Tibial nerve (tissue), 3 donors: ENCODE measurements around the gene UBAP1L.

ENCODE experiments used
- CTCF ChIP-seq, 5 experiments: fragments of 200-600 bp in 3 of 5; fragments of 450-650 bp in 2 of 5; sonication (generic) in 3 of 5; IDR thresholded peaks; one replicate each; pipeline ENCODE4 v1.5.1; 2016 to 2019; ENCODE audit warnings: antibody characterized with exemption in 5 of 5, mild to moderate bottlenecking in 3 of 5, moderate library complexity in 2 of 5
- POLR2A ChIP-seq, 2 donors: fragments of 450-650 bp; IDR thresholded peaks; one replicate each; pipeline ENCODE4 v1.6.1; 2017; ENCODE audit warnings: antibody characterized with exemption in 2 of 2, mild to moderate bottlenecking in 2 of 2, moderate library complexity in 2 of 2

DNA sequence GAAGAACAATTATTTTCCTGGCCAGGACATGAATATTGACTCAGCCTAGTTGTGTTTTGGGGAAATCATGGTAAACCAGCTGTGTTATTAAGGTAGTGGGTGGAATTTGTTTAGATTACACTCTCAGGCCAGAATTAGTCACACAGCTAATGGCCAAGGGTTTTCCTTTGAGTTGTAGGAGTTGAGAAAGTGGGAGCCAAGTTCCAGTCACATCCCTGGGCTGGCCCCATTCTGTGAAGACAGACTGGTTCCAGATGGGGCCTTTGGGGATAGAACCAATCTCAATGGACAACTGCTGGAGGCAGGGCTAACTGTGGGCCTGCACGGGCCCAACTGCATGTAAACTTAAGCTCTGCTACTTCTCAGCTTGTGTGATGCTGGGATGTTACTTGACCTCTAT lies 45.8 kb downstream of the UBAP1L start:
- no peak for TF ChIP-seq CTCF (IDR thresholded peaks at IDR 0.05)
- no peak for TF ChIP-seq POLR2A (IDR thresholded peaks at IDR 0.05)
